Stomach (tissue), 9 donors: ENCODE results near the gene CLASP2. TPM values are rescaled to one million over a fixed set of nuclear protein-coding genes. Genes with fewer than 3 reads are reported as not detected.

ENCODE experiments used
- DNase-seq, 2 donors: peaks; one replicate each; pipeline versions ENCODE4 v3.0.0 to v3.0.0-alpha.2; 2013 to 2019
- H3K27ac ChIP-seq, 5 donors: fragments of 200-600 bp in 4 of 5; sonication (generic) in 4 of 5; one replicate each; pipeline ENCODE4 v1.5.1; 2013 to 2019; ENCODE audit warnings: mild to moderate bottlenecking in 1 of 5, moderate library complexity in 1 of 5
- H3K27me3 ChIP-seq, 3 donors: fragments of 200-600 bp; sonication (generic); one replicate each; pipeline ENCODE4 v1.5.1; 2017 to 2019; ENCODE audit warnings: mixed run types in 1 of 3
- H3K36me3 ChIP-seq, 4 donors: fragments of 200-600 bp; sonication (generic); 1 replicate in 3 of 4; 2 replicates in 1 of 4; pipeline ENCODE4 v1.5.1; 2016 to 2019
- H3K4me1 ChIP-seq, 4 donors: fragments of 200-600 bp; sonication (generic); one replicate each; pipeline ENCODE4 v1.5.1; 2016 to 2019
- H3K4me3 ChIP-seq, 4 donors: fragments of 200-600 bp; sonication (generic) in 3 of 4; one replicate each; pipeline ENCODE4 v1.5.1; 2016 to 2019; ENCODE audit warnings: mild to moderate bottlenecking in 1 of 4
- H3K9me3 ChIP-seq, 4 donors: fragments of 200-600 bp; sonication (generic); one replicate each; pipeline ENCODE4 v1.5.1; 2016 to 2019
- CTCF ChIP-seq, 7 experiments: fragments of 450-650 bp in 4 of 7; fragments of 200-600 bp in 3 of 7; sonication (generic) in 3 of 7; IDR thresholded peaks; one replicate each; pipeline ENCODE4 v1.5.1; 2016 to 2019; ENCODE audit warnings: antibody characterized with exemption in 7 of 7, control low read depth in 2 of 7, mild to moderate bottlenecking in 1 of 7
- EP300 ChIP-seq: sonication (generic); formaldehyde crosslinking; IDR thresholded peaks from one replicate; pipeline ENCODE4 v1.6.1; 2017; ENCODE audit warnings: antibody characterized with exemption
- POLR2A ChIP-seq, 4 donors: fragments of 450-650 bp; IDR thresholded peaks; one replicate each; pipeline ENCODE4 v1.6.1; 2016; ENCODE audit warnings: antibody characterized with exemption in 4 of 4, control low read depth in 2 of 4, mild to moderate bottlenecking in 1 of 4, moderate library complexity in 1 of 4
- POLR2AphosphoS5 ChIP-seq, 3 donors: sonication (generic); formaldehyde crosslinking; IDR thresholded peaks; one replicate each; pipeline ENCODE4 v1.6.1; 2016; ENCODE audit warnings: antibody characterized with exemption in 3 of 3
- WGBS, 5 donors: extraction: QIAGEN DNeasy Blood & Tissue Kit in 3 of 5; methylation state at CpG; one replicate each; pipeline versions ENCODE4 v1.1.5 to v1.1.7; 2013 to 2018; 5-methylcytosine and 5-hydroxymethylcytosine counted together
- intact Hi-C: fragments of 100-400 bp; cut with DNase I; formaldehyde crosslinking; loops from one replicate; pipeline ENCODE4 v1.15.1; 2023; ENCODE audit warnings: low total_unique reads
- polyA plus RNA-seq, 3 donors: library from polyadenylated mRNA; stranded (reverse); fragments of 200-250 nt; gene quantifications; one replicate each; pipeline ENCODE4 v1.2.3, GENCODE V29; 2013
- total RNA-seq, 5 donors: library from RNA; depleted of rRNA; stranded (reverse); fragments of >200 nt; gene quantifications; one replicate each; pipeline versions ENCODE4 v1.1.0 to v1.2.3, GENCODE V29; 2014 to 2016
- donor health status: healthy with polysubstance abuse.
- donor health status: Bipolar disorder and iron deficiency.
- donor health status: healthy.

The CLASP2 gene
- total and polyA plus RNA-seq, 8 donors = 6.3 to 136 (median 44.1) TPM

GRCh38 chr3:33581666-33582065 is 136.4 kb downstream of the CLASP2 start:
- H3K4me3 ChIP-seq = no peak overlapping the region
- H3K9me3 ChIP-seq = no peaks in the 10 kb centered on the region
- peaks cover 0 to 21% (median 9%) of the 10 kb centered on the region in 4 donors for H3K4me1 ChIP-seq
- intact Hi-C loops = no loop called here
- TF ChIP-seq EP300 (no peak), POLR2AphosphoS5 (IDR thresholded peaks at IDR 0.05) (no peak), CTCF (IDR thresholded peaks at IDR 0.05) (no peak), POLR2A (IDR thresholded peaks at IDR 0.05) (no peak)
- H3K27ac ChIP-seq = no peak overlapping the region
- WGBS, 5 donors = 82 to 93% (median 87%) methylated on average over 10 of the region's 10 CpGs
- peaks cover 9 to 64% (median 56%) of the 10 kb centered on the region in 4 donors for H3K36me3 ChIP-seq
- no peak for DNase-seq
- no peaks in the 10 kb centered on the region for H3K27me3 ChIP-seq

- H3K27ac ChIP-seq = no peak overlapping the region
- TF ChIP-seq POLR2AphosphoS5 (IDR thresholded peaks at IDR 0.05) (no peak), CTCF (IDR thresholded peaks at IDR 0.05) (no peak), POLR2A (IDR thresholded peaks at IDR 0.05) (no peak), EP300 (no peak)
- H3K9me3 ChIP-seq = no peaks in the 10 kb centered on the region
- WGBS, 5 donors = 81 to 96% (median 86%) methylated on average over 2 of the region's 2 CpGs
- intact Hi-C loops = no loop called here
- H3K4me1 ChIP-seq = peaks cover 0 to 21% (median 9%) of the 10 kb centered on the region in 4 donors
- peaks cover 9 to 71% (median 64%) of the 10 kb centered on the region in 4 donors for H3K36me3 ChIP-seq
- H3K4me3 ChIP-seq = no peak overlapping the region
- DNase-seq = no peak
- H3K27me3 ChIP-seq = no peaks in the 10 kb centered on the region
Measured at GRCh38 chr3:33579840-33580239, 138.2 kb downstream of the CLASP2 start.

GRCh38 chr3:33579178-33579510 is 138.9 kb downstream of the CLASP2 start:
- no peaks in the 10 kb centered on the region for H3K9me3 ChIP-seq
- TF ChIP-seq POLR2AphosphoS5 (IDR thresholded peaks at IDR 0.05) = no peak
- no peak for TF ChIP-seq CTCF (IDR thresholded peaks at IDR 0.05)
- no peak for TF ChIP-seq POLR2A (IDR thresholded peaks at IDR 0.05)
- no peak for TF ChIP-seq EP300
- H3K27ac ChIP-seq = no peak overlapping the region
- intact Hi-C loops = no loop called here
- DNase-seq = no peak
- no peak overlapping the region for H3K4me3 ChIP-seq
- no peaks in the 10 kb centered on the region for H3K27me3 ChIP-seq
- H3K4me1 ChIP-seq = peaks cover 0 to 21% (median 9%) of the 10 kb centered on the region in 4 donors
- 22 to 59% (median 33%) methylated on average over 1 of the region's 1 CpG for WGBS, 5 donors
- peaks cover 12 to 70% (median 60%) of the 10 kb centered on the region in 4 donors for H3K36me3 ChIP-seq

- Histone ChIP-seq H3K36me3 (peaks cover 12 to 69% (median 57%) of the 10 kb centered on the region in 4 donors), H3K27ac (no peak overlapping the region)
Measured at GRCh38 chr3:33578325-33579177, 139.5 kb downstream of the CLASP2 start.

More at GRCh38 chr3:33578325-33579177, 139.5 kb downstream of the CLASP2 start:
- DNase-seq = no peak
- 45 to 66% (median 51%) methylated on average over 2 of the region's 2 CpGs for WGBS, 5 donors
- H3K27me3 ChIP-seq = no peaks in the 10 kb centered on the region
- H3K4me3 ChIP-seq = no peak overlapping the region
- TF ChIP-seq EP300 (no peak), POLR2A (IDR thresholded peaks at IDR 0.05) (no peak), CTCF (IDR thresholded peaks at IDR 0.05) (no peak), POLR2AphosphoS5 (IDR thresholded peaks at IDR 0.05) (no peak)
- H3K9me3 ChIP-seq = no peaks in the 10 kb centered on the region
- H3K4me1 ChIP-seq = peaks cover 0 to 21% (median 9%) of the 10 kb centered on the region in 4 donors
- intact Hi-C loops = no loop called here
